T1000 (cell line): ENCODE measurements around the gene PDC.
"Not testable (repeated sequence)": the region's sequence is repeated elsewhere in the genome, so short reads cannot be mapped to it uniquely, and the experiment has no call there.

ENCODE experiments used
- DNase-seq: peaks from one replicate; lab custom pipeline; 2025; ENCODE audit warnings: mixed read lengths; lab: John Stamatoyannopoulos, UW

PDC gene

DNA sequence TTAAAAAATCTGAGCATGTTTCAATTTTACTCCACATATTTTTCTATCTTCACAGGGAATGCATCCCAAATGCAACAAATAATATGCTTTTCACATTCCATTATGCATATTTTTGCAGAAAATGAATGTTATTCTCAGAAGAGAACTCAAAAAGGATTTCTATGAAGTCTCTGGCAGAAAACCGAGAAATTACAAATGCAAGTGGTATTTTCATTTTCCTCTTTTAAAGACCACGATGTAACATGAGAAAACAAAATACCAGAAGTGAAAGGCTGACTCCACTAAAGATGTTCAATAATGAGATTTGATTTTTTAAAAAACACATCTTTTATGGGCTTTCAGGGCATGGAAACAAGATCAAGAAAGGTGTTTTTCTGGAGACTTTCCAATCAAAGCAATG lies 5.0 kb upstream of the PDC start:
- DNase-seq = no peak

DNA sequence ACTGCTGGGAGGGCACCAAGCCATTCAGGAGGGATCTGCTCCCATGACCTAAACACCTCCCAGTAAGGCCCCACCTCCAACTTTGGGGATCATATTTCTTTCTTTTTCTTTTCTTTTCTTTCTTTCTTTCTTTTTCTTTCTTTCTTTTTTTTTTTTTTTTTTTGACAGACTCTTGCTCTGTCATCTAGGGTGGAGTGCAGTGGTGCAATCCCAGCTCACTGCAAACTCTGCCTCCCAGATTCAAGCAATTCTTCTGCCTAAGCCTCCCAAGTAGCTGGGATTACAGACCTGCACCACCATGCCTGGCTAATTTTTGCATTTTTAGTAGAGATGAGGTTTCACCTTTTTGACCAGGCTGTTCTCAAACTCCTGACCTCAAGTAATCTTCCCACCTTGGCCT lies 4.6 kb upstream of the PDC start:
- not testable (repeated sequence) for DNase-seq

DNA sequence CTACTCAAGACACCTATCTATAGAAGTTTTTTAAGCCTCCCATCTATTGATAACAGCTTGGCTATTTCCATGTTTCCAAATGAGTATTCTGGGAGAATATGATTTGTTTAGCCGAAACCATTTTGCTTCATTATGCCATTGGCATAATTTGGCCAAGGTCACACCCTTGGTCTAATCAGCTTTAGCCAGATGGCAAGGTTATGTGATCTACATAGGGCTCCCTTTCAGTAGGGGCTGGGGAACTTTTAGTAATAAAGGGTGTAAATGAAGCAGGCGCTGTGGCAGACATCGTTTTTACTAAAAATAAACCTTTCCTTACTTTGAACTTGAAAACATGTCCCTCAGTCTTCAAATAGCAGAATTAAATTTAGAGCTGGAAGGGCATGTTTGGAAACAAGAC lies 3.0 kb upstream of the PDC start:
- DNase-seq = no peak

DNA sequence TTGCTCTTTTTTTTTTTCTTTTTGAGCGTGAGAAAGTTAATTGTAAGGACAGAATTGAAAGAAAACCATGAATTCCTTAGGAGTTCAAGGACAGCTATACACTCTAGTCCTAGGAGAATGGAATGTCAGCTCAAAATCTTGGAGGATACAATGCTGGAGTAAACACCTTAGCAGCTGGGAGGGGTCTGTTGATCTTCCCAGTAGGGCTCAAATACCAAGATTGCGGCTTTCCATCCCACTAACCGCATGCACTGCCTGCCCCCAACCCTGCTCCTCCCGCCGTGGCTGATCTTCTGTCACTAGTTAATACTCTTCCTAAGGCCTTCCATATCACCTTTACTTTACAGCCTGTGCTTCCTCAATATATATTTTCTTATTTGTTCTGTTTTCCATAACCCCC lies 2.6 kb upstream of the PDC start:
- DNase-seq = no peak

DNA sequence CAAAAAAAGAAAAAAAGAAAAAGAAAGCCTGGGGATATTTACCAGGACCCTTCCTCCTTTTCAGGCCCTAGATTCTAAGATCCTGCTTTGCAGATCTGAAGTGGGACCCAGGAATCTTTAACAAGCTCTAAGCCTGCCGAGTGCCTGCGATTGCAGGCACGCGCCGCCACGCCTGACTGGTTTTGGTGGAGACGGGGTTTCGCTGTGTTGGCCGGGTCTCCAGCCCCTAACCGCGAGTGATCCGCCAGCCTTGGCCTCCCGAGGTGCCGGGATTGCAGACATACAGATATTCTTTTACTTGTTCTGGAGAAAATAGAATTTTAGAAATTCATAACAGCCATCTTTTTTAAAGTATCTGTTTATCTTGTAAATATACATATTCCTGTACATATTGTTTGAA lies 1.8 kb downstream of the PDC start:
- DNase-seq = not testable (repeated sequence)

DNA sequence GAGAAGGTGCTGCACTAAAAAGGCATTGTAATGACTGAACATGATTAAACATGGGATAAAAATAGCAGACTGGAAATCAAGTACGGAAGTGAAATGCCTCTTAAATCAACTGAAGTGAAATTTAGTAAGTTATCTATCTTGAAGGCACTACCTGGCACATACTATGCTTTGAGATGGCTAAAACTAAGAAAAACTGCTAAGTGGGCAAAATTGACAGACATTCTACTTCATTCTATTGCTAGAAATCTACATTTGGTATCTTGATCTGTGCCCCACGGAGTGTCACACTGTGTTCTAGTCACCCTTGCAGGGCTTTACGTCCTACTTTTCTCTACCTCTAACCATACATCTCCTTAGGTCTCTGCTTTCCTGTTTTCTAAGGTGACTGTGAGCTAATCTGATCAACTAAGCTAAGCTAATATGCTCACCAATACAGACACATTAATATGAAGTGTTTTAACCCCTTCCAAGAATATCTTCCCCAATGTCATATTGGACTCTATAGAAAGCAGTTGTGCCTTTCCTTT lies 4.1 kb downstream of the PDC start:
- DNase-seq = no peak

DNA sequence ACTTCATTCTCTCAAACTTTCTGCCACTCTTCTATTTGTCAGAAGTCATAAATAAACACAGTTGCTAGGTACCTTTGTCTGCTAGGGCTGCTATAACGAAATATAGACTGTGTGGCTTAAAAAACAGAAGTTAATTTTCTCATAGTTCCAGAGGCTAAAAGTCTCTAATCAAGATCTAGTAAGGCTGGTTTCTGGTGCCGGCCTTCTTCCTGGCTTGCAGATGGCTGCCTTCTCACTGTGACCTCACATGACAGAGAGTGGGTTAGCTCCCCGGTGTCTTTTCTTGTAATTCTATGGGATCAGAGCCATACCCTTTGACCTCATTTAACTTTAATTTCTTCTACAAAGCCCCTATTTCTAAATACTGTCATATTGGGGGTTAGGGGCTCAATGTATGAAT lies 5.9 kb downstream of the PDC start:
- DNase-seq = no peak

DNA sequence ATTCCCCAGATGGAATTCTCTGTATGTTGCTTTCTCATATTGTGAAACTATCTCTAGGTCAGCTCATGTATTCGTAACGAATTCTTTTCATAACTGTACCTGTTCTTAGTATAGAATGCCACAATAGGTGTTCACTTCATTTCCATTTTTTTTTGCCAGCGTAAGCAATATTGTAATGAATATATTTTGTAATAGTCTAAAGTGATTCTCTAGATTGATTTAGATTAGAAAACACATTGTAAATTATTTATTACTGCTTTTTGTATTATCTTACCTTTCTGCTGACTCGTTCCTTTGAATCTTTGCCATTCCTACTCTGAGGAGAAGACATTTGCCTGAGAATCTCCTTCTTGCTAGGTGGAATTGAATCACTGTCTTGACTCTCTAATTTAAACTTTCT lies 14.8 kb downstream of the PDC start:
- no peak for DNase-seq

DNA sequence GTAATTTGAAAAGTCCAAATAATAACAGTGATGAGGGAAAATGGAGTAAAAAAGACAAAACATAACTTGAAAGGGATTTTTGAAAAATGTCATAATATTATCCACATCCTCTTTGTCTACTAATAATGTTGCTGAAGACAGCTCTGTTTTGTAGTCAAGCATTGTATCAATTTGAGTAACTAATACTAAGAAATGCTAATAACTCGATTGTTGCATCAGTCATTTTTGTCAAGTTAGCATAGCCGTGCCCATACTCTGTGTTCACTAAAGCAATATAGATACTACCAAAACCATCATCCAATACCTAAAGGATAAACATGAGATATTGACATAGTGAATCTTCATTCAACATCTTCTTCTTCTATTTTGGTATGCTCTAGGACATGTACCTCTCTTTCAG lies 17.3 kb downstream of the PDC start:
- DNase-seq = no peak

DNA sequence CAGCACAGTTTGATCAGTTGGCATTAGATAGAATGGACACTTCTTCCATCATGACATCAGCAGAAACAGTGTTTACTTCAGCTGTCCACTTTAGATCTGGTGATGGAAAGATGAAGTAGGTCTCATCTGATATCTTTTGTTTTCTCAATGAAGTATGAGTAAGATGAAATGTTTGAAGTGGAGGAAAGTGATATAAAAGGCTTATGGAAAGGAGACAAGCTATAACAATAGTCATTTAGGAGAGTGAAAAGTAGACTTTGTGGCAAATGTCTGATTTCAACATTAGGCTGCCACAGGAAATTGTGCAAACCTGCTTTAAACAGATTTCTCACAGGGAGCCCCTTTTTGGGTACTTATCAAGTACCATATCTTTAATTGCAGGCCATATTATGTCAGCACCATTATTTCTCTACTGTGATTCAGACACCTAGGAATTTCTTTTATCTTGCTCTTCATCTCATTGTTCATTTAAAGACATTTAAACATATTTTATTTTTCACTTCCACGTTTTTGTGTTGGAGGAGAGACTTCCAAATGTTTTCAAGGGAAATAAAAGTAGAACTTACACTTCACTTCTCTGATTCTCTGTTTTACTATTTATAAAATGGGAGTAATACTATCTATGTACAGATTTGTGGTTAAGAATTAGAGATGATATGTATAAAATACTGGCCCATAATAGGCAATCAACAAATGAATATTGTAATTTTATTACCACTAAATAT lies 18.1 kb downstream of the PDC start:
- DNase-seq = no peak

DNA sequence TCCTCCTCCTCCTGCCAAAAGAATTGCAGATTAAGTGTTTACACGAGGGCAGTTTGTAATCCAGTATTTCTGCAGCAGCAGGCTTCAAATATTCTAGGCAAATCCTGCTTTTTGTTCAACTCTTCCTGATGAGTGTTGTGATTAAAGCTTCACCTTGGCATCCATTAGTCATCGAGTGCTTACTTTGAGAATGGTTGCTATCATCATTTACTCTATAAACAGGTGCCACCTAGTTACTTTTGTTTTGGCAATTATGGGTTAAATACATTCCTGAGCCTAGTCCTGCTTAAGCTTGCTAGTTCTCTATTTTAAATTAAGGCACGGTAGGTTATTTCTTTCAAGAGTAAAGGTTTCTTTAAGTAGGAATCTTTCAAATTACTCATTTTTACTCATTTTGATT lies 20.3 kb downstream of the PDC start:
- no peak for DNase-seq

DNA sequence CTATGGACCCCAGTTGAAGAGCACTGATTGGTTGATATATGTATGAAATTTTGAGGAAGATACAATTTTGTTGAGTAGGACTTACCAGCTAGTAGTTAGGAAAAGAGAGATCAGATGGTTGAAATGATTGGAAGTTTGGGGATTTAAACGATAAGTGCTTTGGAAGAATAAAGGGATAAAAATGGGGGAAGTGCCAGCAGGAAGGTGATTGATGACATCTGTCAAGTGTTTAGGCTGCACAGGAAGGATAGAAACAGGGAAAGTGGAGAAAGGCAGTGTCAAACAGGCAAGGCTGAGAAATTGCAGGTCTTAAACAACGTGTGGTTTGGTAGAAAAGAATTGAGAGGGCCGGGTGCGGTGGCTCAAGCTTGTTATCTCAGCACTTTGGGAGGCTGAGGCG lies 22.3 kb downstream of the PDC start:
- DNase-seq = no peak

DNA sequence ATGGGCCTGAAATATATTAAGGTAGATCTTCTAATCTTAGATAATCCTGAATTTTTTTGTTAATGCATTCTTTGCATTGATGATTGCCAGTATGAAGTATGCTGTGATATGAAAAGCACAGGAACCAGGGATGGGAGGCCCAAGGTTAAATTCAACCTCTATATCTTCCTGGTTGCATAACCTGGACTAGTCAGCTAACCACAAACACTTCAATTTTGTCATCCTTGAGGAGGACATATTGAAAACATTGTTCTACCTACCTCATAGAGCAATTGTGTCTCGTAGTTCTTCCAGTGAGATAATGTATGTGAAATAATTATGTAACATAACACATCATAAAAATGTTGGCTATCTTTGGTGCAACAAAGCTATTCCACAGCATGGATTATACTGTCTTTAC lies 25.6 kb downstream of the PDC start:
- no peak for DNase-seq

DNA sequence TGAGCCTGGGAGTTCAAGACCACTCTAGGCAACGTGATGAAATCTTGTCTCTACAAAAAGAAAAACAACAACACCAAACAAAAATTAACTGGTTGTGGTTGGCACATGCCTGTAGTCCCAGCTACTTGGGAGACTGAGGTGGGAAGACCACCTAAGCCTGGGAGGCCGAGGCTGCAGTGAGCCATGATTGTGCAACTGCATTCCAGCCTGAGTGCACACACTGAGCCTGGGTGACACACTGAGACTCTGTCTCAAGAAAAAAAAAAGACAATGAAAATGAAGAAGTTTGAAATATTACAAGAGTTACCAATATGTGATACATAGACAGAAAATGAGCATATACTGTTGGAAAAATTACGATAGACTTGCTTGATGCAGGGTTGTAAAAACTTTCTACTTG lies 31.9 kb downstream of the PDC start:
- no peak for DNase-seq

DNA sequence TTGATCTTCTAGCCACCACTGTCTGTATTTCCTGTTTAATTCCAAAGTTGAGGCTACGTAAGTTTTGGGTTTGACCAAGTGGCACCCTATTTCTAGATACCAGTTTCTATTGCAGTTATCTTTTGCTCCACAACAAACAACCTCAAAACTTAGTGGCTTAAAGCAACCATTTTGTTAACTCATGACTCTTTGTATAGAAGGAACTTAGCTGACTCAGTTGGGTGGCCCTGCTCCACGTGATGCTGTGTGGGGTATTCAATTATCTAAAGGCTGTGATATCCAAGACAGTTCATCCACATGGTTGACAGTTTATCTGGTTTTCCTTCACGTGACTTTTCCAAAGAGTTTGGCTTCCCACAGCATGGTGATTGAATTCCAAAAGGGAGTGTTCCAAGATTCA lies 34.8 kb downstream of the PDC start:
- DNase-seq = no peak

DNA sequence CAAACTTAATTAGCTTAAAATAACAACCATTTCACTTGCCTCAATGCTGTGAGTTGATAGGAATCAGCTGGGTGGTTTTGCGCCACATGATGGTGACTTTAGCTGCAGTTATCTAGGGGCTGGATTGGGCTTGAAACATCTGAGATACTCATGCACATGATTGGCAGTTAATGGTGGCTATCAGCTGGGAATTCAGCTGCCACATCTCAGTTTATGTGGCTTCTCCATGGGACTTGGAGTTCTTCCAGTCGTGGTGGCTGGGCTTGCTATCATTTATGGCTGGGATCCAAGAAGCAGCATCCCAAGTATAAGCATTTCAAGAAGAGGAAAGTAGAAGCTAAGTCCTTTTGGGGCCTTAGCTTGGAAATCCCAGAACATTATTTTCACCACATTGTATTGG lies 36.4 kb downstream of the PDC start:
- DNase-seq = no peak

DNA sequence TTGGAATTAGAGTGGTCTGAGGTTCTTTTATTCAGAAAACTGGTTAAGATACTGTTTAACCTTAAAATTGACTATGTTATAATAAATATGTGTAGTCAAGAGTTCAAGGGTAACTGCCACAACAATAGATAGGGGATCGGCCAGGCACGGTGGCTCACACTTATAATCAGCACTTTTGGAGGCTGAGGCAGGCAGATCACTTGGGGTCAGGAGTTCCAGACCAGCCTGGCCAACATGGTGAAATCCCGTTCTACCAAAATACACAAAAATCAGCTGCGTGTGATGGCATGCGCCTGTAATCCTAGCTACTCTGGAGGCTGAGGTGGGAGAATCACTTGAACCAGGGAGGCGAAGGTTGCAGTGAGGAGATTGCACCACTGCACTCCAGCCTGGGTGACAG lies 39.5 kb downstream of the PDC start:
- DNase-seq = no peak

DNA sequence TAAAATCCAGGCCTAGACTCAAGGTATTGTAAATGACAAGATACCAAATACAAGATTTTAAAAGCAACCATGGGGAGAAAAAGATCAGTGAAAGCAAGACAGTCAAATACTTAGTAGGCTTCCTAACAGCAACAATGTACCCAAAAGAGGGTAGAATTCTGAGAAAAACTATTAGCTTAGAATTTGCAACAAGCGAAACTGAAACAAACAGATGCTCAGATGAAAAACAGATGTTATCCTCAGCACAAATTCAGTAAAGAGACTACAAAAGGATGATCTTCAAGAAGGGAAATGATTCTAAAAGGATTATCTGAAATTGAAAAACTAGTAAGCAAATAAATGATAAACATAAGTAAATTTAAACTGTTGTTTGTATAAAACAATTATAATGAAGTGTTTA lies 40.0 kb downstream of the PDC start:
- DNase-seq = no peak

DNA sequence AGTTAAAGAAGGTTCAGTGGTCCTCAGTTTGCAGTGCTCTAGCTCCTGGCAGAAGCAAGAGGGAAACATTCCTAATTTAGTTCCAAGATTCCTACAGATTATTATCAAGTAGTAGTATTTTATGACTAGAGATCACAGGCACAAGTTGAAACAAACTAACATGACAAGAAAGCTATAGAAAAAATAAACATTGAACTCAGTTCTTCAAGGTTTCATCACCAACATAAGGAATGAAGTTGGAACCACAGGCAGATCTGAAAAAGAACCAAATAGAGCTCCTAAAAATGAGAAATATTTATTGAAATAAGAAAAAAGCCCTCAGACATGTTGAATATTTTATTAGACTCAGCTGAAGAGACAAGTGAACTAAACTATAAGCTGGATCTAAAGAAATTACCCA lies 40.6 kb downstream of the PDC start:
- no peak for DNase-seq

DNA sequence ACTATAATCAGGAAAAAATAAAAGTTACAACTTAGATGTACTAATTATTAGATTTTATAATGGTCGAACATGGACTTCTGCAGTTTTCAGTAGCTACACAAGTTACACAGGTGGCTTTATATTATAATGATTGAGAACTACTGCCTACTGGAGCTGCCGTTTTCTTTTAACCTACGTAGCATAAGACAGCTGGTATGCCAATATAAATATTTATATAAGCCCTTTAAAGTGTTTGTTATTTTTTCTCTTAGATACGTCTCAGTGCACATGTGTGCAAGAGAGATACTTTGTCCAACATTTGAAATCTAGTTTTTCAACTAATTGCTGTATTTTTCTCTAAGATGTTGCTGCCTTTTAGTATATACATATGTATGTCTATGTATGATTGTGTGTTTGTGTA lies 42.4 kb downstream of the PDC start:
- no peak for DNase-seq

DNA sequence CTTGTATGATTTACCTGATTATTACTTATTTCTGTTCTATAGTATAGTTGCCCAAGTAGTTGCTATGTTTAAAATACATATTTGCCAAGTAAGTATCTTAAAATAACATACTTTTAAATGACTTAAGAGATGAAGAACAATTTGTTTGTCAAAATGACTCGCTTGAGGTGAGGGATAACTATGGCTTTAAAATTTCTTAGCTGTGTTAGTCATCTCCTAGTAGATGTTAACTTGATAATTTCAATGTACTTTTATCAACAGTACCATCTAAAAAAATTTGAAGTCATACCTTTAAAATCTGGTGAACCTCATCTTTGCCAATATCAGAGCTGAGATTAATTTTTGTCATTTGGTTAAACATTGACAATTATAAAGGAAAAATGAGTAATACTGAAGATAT lies 47.6 kb downstream of the PDC start:
- no peak for DNase-seq

DNA sequence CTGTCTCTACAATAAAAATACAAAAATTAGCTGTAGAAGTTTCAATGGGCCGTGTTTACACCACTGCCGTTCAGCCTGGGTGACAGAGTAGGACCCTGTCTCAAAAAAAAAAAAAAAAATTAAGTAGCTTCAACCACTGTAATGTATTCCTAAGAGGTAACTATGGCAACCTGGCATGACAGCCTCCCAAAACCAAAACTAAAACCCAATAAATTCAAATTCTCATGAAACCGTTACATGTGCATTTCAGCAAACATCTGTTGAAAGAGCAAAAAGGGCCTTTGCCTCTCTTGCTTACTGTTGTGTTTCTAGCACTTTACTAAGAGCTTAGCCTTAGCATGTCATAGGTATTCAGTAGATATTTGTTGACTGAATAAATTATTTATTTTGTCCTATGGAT lies 51.8 kb downstream of the PDC start:
- DNase-seq = no peak

DNA sequence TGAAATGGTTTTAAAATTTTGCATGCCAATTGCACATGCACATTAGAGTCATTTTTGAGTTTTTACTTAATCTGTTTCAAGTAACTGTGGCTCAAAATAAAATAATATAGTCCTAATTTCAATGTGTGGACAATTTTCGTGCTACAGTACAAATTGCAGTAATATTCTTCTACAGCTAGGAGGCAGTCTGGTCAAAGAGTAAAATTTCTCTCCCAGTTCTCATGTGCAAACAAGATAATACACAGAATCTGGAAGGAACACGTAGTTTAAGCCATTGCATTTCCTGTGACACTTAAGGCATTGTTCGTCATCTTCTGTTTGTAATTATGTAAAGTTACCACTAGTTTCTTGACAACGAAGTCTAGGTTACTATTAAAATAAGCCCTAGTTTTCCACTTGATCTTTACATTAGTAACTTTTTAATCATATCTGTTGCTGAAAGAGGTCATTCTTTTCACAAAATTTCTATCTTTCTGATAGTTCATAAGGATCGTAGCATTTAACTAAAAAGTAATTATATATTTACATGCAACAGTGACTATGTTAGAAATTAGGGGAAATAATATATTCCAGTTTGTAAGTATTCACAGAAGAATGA lies 56.4 kb downstream of the PDC start:
- no peak for DNase-seq

DNA sequence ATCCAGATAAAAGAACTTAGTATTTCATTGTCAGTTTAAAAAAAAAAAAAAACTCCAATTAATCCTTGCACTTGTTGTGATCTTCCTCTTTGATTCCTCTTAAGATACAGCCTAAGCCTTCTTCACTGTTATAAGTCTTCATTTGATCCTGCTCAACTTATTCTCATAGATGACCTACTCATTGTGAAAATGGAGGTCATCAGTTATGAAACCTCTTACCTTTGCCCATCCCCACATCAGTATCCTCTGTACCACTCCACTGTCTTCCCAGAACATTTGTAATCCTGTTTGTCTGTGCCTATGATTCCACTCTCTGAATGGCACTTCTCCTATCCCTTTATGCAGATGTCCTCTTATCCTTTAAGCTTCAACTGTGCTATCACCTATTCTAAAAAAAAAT lies 57.3 kb downstream of the PDC start:
- DNase-seq = no peak
